ENCODE data around the gene SPAG16.

GRCh38 chr2:214386720-214387119, 1102.5 kb downstream of the SPAG16 start:
- TF ChIP-seq CTCF (IDR thresholded peaks at IDR 0.05) (no peak), POLR2A (IDR thresholded peaks at IDR 0.05) (no peak)

Data from heart left ventricle (tissue), 13 donors.